ENCODE measurements around the gene HSPG2.

HSPG2 gene

GRCh38 chr1:21885236-21886037, 51.7 kb downstream of the HSPG2 start:
- no peak for TF ChIP-seq ZBTB7A (IDR thresholded peaks at IDR 0.05; ENCODE audit: low read depth)
- TF ChIP-seq YY1 (IDR thresholded peaks at IDR 0.05; ENCODE audit: low read depth) = no peak
- TF ChIP-seq TAF1 (IDR thresholded peaks at IDR 0.05; ENCODE audit: low read depth) = no peak
- TF ChIP-seq, protein P1, sequence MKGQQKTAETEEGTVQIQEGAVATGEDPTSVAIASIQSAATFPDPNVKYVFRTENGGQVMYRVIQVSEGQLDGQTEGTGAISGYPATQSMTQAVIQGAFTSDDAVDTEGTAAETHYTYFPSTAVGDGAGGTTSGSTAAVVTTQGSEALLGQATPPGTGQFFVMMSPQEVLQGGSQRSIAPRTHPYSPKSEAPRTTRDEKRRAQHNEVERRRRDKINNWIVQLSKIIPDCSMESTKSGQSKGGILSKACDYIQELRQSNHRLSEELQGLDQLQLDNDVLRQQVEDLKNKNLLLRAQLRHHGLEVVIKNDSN (IDR thresholded peaks at IDR 0.05) = no peak
- TF ChIP-seq, protein P2, sequence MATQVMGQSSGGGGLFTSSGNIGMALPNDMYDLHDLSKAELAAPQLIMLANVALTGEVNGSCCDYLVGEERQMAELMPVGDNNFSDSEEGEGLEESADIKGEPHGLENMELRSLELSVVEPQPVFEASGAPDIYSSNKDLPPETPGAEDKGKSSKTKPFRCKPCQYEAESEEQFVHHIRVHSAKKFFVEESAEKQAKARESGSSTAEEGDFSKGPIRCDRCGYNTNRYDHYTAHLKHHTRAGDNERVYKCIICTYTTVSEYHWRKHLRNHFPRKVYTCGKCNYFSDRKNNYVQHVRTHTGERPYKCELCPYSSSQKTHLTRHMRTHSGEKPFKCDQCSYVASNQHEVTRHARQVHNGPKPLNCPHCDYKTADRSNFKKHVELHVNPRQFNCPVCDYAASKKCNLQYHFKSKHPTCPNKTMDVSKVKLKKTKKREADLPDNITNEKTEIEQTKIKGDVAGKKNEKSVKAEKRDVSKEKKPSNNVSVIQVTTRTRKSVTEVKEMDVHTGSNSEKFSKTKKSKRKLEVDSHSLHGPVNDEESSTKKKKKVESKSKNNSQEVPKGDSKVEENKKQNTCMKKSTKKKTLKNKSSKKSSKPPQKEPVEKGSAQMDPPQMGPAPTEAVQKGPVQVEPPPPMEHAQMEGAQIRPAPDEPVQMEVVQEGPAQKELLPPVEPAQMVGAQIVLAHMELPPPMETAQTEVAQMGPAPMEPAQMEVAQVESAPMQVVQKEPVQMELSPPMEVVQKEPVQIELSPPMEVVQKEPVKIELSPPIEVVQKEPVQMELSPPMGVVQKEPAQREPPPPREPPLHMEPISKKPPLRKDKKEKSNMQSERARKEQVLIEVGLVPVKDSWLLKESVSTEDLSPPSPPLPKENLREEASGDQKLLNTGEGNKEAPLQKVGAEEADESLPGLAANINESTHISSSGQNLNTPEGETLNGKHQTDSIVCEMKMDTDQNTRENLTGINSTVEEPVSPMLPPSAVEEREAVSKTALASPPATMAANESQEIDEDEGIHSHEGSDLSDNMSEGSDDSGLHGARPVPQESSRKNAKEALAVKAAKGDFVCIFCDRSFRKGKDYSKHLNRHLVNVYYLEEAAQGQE (IDR thresholded peaks at IDR 0.05; ENCODE audit: low read depth) = no peak
- no peak for TF ChIP-seq CREB1 (IDR thresholded peaks at IDR 0.05; ENCODE audit: low read depth)
- TF ChIP-seq RAD21 (IDR thresholded peaks at IDR 0.05; ENCODE audit: low read depth) = no peak
- no peak for TF ChIP-seq FOXM1 (IDR thresholded peaks at IDR 0.05; ENCODE audit: borderline replicate concordance, low read depth)
- no peak for TF ChIP-seq TEAD4 (IDR thresholded peaks at IDR 0.05)
- TF ChIP-seq TCF12 (IDR thresholded peaks at IDR 0.05; ENCODE audit: low read depth) = no peak
- TF ChIP-seq EP300 (IDR thresholded peaks at IDR 0.05; ENCODE audit: borderline replicate concordance) = no peak

GRCh38 chr1:21884456-21885235, 52.5 kb downstream of the HSPG2 start:
- TF ChIP-seq TAF1 (IDR thresholded peaks at IDR 0.05; ENCODE audit: low read depth) (no peak), FOXM1 (IDR thresholded peaks at IDR 0.05; ENCODE audit: borderline replicate concordance, low read depth) (no peak), RAD21 (IDR thresholded peaks at IDR 0.05; ENCODE audit: low read depth) (no peak), EGR1 (IDR thresholded peaks at IDR 0.05) (no peak), CEBPB (IDR thresholded peaks at IDR 0.05) (no peak), EP300 (IDR thresholded peaks at IDR 0.05; ENCODE audit: borderline replicate concordance) (no peak), CREB1 (IDR thresholded peaks at IDR 0.05; ENCODE audit: low read depth) (no peak), TEAD4 (IDR thresholded peaks at IDR 0.05) (no peak)
- TF ChIP-seq, protein P1 (IDR thresholded peaks at IDR 0.05) = no peak
- TF ChIP-seq, protein P2 (IDR thresholded peaks at IDR 0.05; ENCODE audit: low read depth) = no peak
- TF ChIP-seq, protein P3, sequence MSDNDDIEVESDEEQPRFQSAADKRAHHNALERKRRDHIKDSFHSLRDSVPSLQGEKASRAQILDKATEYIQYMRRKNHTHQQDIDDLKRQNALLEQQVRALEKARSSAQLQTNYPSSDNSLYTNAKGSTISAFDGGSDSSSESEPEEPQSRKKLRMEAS (IDR thresholded peaks at IDR 0.05) = no peak

GRCh38 chr1:21882721-21883415, 54.2 kb downstream of the HSPG2 start:
- TF ChIP-seq EP300 (IDR thresholded peaks at IDR 0.05; ENCODE audit: borderline replicate concordance) (no peak), CREB1 (IDR thresholded peaks at IDR 0.05; ENCODE audit: low read depth) (no peak), NFIC (IDR thresholded peaks at IDR 0.05) (no peak), TAF1 (IDR thresholded peaks at IDR 0.05; ENCODE audit: low read depth) (no peak), RAD21 (IDR thresholded peaks at IDR 0.05; ENCODE audit: low read depth) (no peak), TEAD4 (IDR thresholded peaks at IDR 0.05) (no peak), CEBPB (IDR thresholded peaks at IDR 0.05) (no peak), ZBTB7A (IDR thresholded peaks at IDR 0.05; ENCODE audit: low read depth) (no peak)
- TF ChIP-seq, protein P3 (IDR thresholded peaks at IDR 0.05) = no peak
- TF ChIP-seq, protein P2 (IDR thresholded peaks at IDR 0.05; ENCODE audit: low read depth) = no peak
